ENCODE measurements around the gene GXYLT1. TPM values are rescaled to one million over a fixed set of nuclear protein-coding genes. Genes with fewer than 3 reads are reported as not detected.
"Not testable (repeated sequence)": the region's sequence is repeated elsewhere in the genome, so short reads cannot be mapped to it uniquely, and the experiment has no call there.

The GXYLT1 gene
- polyA plus RNA-seq, 1 donor from 2014 or later: 3.2 TPM

DNA sequence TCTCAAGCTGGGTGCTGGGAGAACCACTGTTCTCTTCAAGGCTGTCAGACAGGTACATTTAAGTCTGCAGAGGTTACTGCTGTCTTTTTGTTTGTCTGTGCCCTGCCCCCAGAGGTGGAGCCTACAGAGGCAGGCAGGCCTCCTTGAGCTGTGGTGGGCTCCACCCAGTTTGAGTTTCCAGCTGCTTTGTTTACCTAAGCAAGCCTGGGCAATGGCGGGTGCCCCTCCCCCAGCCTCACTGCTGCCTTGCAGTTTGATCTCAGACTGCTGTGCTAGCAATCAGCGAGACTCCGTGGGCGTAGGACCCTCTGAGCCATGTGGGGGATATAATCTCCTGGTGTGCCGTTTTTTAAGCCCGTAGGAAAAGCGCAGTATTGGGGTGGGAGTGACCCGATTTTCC, 95.7 kb downstream of the GXYLT1 start:
- not testable (repeated sequence) for H3K27me3 ChIP-seq (ENCODE audit: insufficient read depth, low read depth, low read length); H3K9me3 ChIP-seq (ENCODE audit: low read length); H3K4me3 ChIP-seq (ENCODE audit: low read length); H3K9ac ChIP-seq (ENCODE audit: low read length); H3K9me2 ChIP-seq (ENCODE audit: insufficient read depth, low read length); H3K27ac ChIP-seq (ENCODE audit: low read length); H2AFZ ChIP-seq (ENCODE audit: low read depth, low read length); H4K20me1 ChIP-seq (ENCODE audit: insufficient read depth); H3K4me2 ChIP-seq (ENCODE audit: low read length); H3K79me2 ChIP-seq (replicated peaks; ENCODE audit: insufficient read depth, low read length); H3F3A ChIP-seq (ENCODE audit: insufficient read depth, low read length, poor library complexity, severe bottlenecking); H3K36me3 ChIP-seq (ENCODE audit: insufficient read depth, low read length)

DNA sequence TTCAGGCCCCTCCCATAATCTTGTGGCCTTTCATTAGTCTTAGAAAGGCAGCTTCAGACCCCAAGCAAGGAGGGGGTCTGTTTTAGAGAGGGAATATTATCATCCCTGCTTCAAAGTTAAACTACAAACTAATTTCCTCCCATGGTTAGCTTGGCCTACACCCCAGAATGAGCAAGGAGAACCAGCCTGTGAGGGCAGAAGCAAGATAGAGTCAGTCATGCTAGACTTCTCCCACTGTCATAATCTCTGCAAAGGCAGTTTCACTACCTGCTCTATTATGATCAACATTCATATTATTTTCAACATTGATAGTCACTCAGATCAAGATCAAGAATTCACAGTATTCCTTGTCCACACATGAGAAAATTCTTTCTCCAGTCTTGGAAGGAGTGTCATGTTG, 105.1 kb downstream of the GXYLT1 start:
- H3K79me2 ChIP-seq (replicated peaks; ENCODE audit: insufficient read depth, low read length): no peaks in the 10 kb centered on the region
- no peak overlapping the region for H3K27ac ChIP-seq (ENCODE audit: low read length)
- H3K9me3 ChIP-seq (ENCODE audit: low read length): no peaks in the 10 kb centered on the region
- H3K27me3 ChIP-seq (ENCODE audit: insufficient read depth, low read depth, low read length): no peaks in the 10 kb centered on the region
- no peaks in the 10 kb centered on the region for H3F3A ChIP-seq (ENCODE audit: insufficient read depth, low read length, poor library complexity, severe bottlenecking)
- no peak overlapping the region for H2AFZ ChIP-seq (ENCODE audit: low read depth, low read length)
- H3K36me3 ChIP-seq (ENCODE audit: insufficient read depth, low read length): no peaks in the 10 kb centered on the region
- H3K9me2 ChIP-seq (ENCODE audit: insufficient read depth, low read length): no peaks in the 10 kb centered on the region
- H3K4me3 ChIP-seq (ENCODE audit: low read length): no peak overlapping the region
- no peak overlapping the region for H3K9ac ChIP-seq (ENCODE audit: low read length)
- no peak overlapping the region for H3K4me2 ChIP-seq (ENCODE audit: low read length)
- H4K20me1 ChIP-seq (ENCODE audit: insufficient read depth): no peaks in the 10 kb centered on the region
- TF ChIP-seq TAF1 (IDR thresholded peaks at IDR 0.05; ENCODE audit: low read depth): no peak
- no peak for TF ChIP-seq EZH2 (IDR thresholded peaks at IDR 0.05; ENCODE audit: borderline replicate concordance, insufficient read depth, low read length, poor library complexity, severe bottlenecking)
- no peak for TF ChIP-seq MXI1 (conservative IDR thresholded peaks at IDR 0.05; ENCODE audit: poor library complexity, severe bottlenecking)
- TF ChIP-seq, protein P1, sequence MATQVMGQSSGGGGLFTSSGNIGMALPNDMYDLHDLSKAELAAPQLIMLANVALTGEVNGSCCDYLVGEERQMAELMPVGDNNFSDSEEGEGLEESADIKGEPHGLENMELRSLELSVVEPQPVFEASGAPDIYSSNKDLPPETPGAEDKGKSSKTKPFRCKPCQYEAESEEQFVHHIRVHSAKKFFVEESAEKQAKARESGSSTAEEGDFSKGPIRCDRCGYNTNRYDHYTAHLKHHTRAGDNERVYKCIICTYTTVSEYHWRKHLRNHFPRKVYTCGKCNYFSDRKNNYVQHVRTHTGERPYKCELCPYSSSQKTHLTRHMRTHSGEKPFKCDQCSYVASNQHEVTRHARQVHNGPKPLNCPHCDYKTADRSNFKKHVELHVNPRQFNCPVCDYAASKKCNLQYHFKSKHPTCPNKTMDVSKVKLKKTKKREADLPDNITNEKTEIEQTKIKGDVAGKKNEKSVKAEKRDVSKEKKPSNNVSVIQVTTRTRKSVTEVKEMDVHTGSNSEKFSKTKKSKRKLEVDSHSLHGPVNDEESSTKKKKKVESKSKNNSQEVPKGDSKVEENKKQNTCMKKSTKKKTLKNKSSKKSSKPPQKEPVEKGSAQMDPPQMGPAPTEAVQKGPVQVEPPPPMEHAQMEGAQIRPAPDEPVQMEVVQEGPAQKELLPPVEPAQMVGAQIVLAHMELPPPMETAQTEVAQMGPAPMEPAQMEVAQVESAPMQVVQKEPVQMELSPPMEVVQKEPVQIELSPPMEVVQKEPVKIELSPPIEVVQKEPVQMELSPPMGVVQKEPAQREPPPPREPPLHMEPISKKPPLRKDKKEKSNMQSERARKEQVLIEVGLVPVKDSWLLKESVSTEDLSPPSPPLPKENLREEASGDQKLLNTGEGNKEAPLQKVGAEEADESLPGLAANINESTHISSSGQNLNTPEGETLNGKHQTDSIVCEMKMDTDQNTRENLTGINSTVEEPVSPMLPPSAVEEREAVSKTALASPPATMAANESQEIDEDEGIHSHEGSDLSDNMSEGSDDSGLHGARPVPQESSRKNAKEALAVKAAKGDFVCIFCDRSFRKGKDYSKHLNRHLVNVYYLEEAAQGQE (IDR thresholded peaks at IDR 0.05; ENCODE audit: borderline replicate concordance): no peak
- TF ChIP-seq SMC3 (conservative IDR thresholded peaks at IDR 0.05; ENCODE audit: poor library complexity): no peak
- TF ChIP-seq, protein P2, sequence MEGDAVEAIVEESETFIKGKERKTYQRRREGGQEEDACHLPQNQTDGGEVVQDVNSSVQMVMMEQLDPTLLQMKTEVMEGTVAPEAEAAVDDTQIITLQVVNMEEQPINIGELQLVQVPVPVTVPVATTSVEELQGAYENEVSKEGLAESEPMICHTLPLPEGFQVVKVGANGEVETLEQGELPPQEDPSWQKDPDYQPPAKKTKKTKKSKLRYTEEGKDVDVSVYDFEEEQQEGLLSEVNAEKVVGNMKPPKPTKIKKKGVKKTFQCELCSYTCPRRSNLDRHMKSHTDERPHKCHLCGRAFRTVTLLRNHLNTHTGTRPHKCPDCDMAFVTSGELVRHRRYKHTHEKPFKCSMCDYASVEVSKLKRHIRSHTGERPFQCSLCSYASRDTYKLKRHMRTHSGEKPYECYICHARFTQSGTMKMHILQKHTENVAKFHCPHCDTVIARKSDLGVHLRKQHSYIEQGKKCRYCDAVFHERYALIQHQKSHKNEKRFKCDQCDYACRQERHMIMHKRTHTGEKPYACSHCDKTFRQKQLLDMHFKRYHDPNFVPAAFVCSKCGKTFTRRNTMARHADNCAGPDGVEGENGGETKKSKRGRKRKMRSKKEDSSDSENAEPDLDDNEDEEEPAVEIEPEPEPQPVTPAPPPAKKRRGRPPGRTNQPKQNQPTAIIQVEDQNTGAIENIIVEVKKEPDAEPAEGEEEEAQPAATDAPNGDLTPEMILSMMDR (IDR thresholded peaks at IDR 0.05; ENCODE audit: poor library complexity, severe bottlenecking): no peak
- no peak for TF ChIP-seq POLR2AphosphoS5 (IDR thresholded peaks at IDR 0.05)
- TF ChIP-seq EP300 (conservative IDR thresholded peaks at IDR 0.05; ENCODE audit: poor library complexity, severe bottlenecking): no peak
- no peak for TF ChIP-seq RAD21 (conservative IDR thresholded peaks at IDR 0.05)

GRCh38 chr12:42039176-42039575, 105.5 kb downstream of the GXYLT1 start:
- no peak overlapping the region for H3K4me2 ChIP-seq (ENCODE audit: low read length)
- no peaks in the 10 kb centered on the region for H3K36me3 ChIP-seq (ENCODE audit: insufficient read depth, low read length)
- TF ChIP-seq, protein P1 (IDR thresholded peaks at IDR 0.05; ENCODE audit: borderline replicate concordance): no peak
- TF ChIP-seq EP300 (conservative IDR thresholded peaks at IDR 0.05; ENCODE audit: poor library complexity, severe bottlenecking) (no peak), MXI1 (conservative IDR thresholded peaks at IDR 0.05; ENCODE audit: poor library complexity, severe bottlenecking) (no peak), RAD21 (conservative IDR thresholded peaks at IDR 0.05) (no peak), TAF1 (IDR thresholded peaks at IDR 0.05; ENCODE audit: low read depth) (no peak), EZH2 (IDR thresholded peaks at IDR 0.05; ENCODE audit: borderline replicate concordance, insufficient read depth, low read length, poor library complexity, severe bottlenecking) (no peak), POLR2AphosphoS5 (IDR thresholded peaks at IDR 0.05) (no peak), SMC3 (conservative IDR thresholded peaks at IDR 0.05; ENCODE audit: poor library complexity) (no peak)
- TF ChIP-seq, protein P2 (IDR thresholded peaks at IDR 0.05; ENCODE audit: poor library complexity, severe bottlenecking): no peak
- no peaks in the 10 kb centered on the region for H3K79me2 ChIP-seq (replicated peaks; ENCODE audit: insufficient read depth, low read length)
- H3K9ac ChIP-seq (ENCODE audit: low read length): no peak overlapping the region
- no peaks in the 10 kb centered on the region for H3F3A ChIP-seq (ENCODE audit: insufficient read depth, low read length, poor library complexity, severe bottlenecking)
- no peaks in the 10 kb centered on the region for H3K9me3 ChIP-seq (ENCODE audit: low read length)
- H2AFZ ChIP-seq (ENCODE audit: low read depth, low read length): no peak overlapping the region
- H3K27me3 ChIP-seq (ENCODE audit: insufficient read depth, low read depth, low read length): no peaks in the 10 kb centered on the region
- H4K20me1 ChIP-seq (ENCODE audit: insufficient read depth): no peaks in the 10 kb centered on the region
- H3K4me3 ChIP-seq (ENCODE audit: low read length): no peak overlapping the region
- no peaks in the 10 kb centered on the region for H3K9me2 ChIP-seq (ENCODE audit: insufficient read depth, low read length)
- no peak overlapping the region for H3K27ac ChIP-seq (ENCODE audit: low read length)
